CMK (cell line): ENCODE results near the gene C16orf90.

Source experiments
- DNase-seq: peaks from one replicate; pipeline ENCODE4 v3.0.0-alpha.2; 2010; ENCODE audit warnings: low read depth

The C16orf90 gene

GRCh38 chr16:3461151-3461550, 34.1 kb downstream of the C16orf90 start:
- DNase-seq: no peak

- no peak for DNase-seq
These were observed 34.7 kb downstream of the C16orf90 start for GRCh38 chr16:3460585-3460984.

- no peak for DNase-seq
These were observed 35.2 kb downstream of the C16orf90 start for GRCh38 chr16:3460121-3460520.

- no peak for DNase-seq
These were observed 35.7 kb downstream of the C16orf90 start for GRCh38 chr16:3459401-3460090.

GRCh38 chr16:3458852-3459361, 36.4 kb downstream of the C16orf90 start:
- DNase-seq: no peak

- DNase-seq: no peak
These were observed 36.9 kb downstream of the C16orf90 start for GRCh38 chr16:3458278-3458851.

- peak; percentile 81 for DNase-seq
These were observed 37.6 kb downstream of the C16orf90 start for GRCh38 chr16:3457434-3458252.

- no peak for DNase-seq
These were observed 40.6 kb downstream of the C16orf90 start for GRCh38 chr16:3454631-3455147.

- DNase-seq: no peak
These were observed 41.2 kb downstream of the C16orf90 start for GRCh38 chr16:3454093-3454492.

- no peak for DNase-seq
These were observed 51.3 kb downstream of the C16orf90 start for GRCh38 chr16:3444032-3444388.
